ENCODE measurements around the gene TALDO1. TPM values are rescaled to one million over a fixed set of nuclear protein-coding genes. Genes with fewer than 3 reads are reported as not detected.
A peak's percentile ranks its signal among the peaks of the same experiment; 100 is the strongest.

Gene TALDO1
- total and polyA plus RNA-seq, 12 donors, result 55.3 to 124 (median 96.3) TPM

- H3K9me3 ChIP-seq, result no peaks in the 10 kb centered on the region
- peaks cover 0 to 45% (median 5%) of the 10 kb centered on the region in 9 donors for H3K36me3 ChIP-seq
- WGBS, 2 donors, result 19 to 21% methylated on average over 26 of the region's 26 CpGs
- intact Hi-C loops (cut with DNase I), result loop anchor here in 2 of 10 donors (2.0 kb wide), 2 partner anchors 15 to 19 kb away; partner anchors contain the start of gene GATD1 (in 1 of the 2)
- peak overlapping the region in 9 of 10 donors; percentile 70 to 92 (median 85) for H3K27ac ChIP-seq
- DNase-seq (peak; percentile 73 to 78), ATAC-seq (peak; percentile 39 to 78 (median 64))
- peak overlapping the region; percentile 41 to 99 (median 78) for H3K4me3 ChIP-seq
- peaks cover 0 to 3% (median 0%) of the 10 kb centered on the region in 7 donors for H3K27me3 ChIP-seq
- no peak for TF ChIP-seq CTCF (IDR thresholded peaks at IDR 0.05)
- peaks cover 17 to 42% (median 30%) of the 10 kb centered on the region in 9 donors for H3K4me1 ChIP-seq
Observed at GRCh38 chr11:795634-796564, 48.6 kb downstream of the TALDO1 start.

GRCh38 chr11:796565-797295 lies 49.5 kb downstream of the TALDO1 start:
- peak in 5 of 8 donors; percentile 0 to 4 (median 1) for ATAC-seq
- intact Hi-C loops (cut with DNase I), result loop anchor here in 1 of 10 donors (2.0 kb wide), 1 partner anchor 20 kb away; the partner anchor contains the start of gene GATD1
- TF ChIP-seq CTCF (IDR thresholded peaks at IDR 0.05), result no peak
- H3K9me3 ChIP-seq, result no peaks in the 10 kb centered on the region
- DNase-seq, result peak in 1 of 2 donors; percentile 10
- 34 to 45% methylated on average over 18 of the region's 18 CpGs for WGBS, 2 donors
- H3K27me3 ChIP-seq, result no peaks in the 10 kb centered on the region
- peak overlapping the region; percentile 23 to 92 (median 84) for H3K27ac ChIP-seq
- H3K36me3 ChIP-seq, result peaks cover 0 to 45% (median 5%) of the 10 kb centered on the region in 9 donors
- peaks cover 17 to 42% (median 30%) of the 10 kb centered on the region in 9 donors for H3K4me1 ChIP-seq
- H3K4me3 ChIP-seq, result peak overlapping the region; percentile 45 to 99 (median 78)

GRCh38 chr11:797296-798092 lies 50.2 kb downstream of the TALDO1 start:
- ATAC-seq, result peak; percentile 26 to 67 (median 57)
- Histone ChIP-seq H3K27me3 (no peaks in the 10 kb centered on the region), H3K9me3 (no peaks in the 10 kb centered on the region), H3K36me3 (peaks cover 0 to 48% (median 5%) of the 10 kb centered on the region in 9 donors), H3K4me1 (peaks cover 17 to 42% (median 30%) of the 10 kb centered on the region in 9 donors), H3K4me3 (peak overlapping the region; percentile 45 to 99 (median 78)), H3K27ac (peak overlapping the region; percentile 23 to 92 (median 84))
- WGBS, 2 donors, result 1% methylated on average over 57 of the region's 57 CpGs
- peak; percentile 67 to 68 for DNase-seq
- intact Hi-C loops (cut with DNase I), result loop anchor here in 1 of 10 donors (2.0 kb wide), 1 partner anchor 21 kb away; the partner anchor contains the start of gene GATD1
- no peak for TF ChIP-seq CTCF (IDR thresholded peaks at IDR 0.05)
